HEK293 (cell line): ENCODE measurements around the gene HOXB8.

Experiments used
- IKZF3 ChIP-seq: fragments of 450-650 bp; IDR thresholded peaks from 2 replicates; pipeline ENCODE4 v1.5.0; 2018; ENCODE audit warnings: missing biosample characterization, mild to moderate bottlenecking, missing genetic modification characterization, moderate library complexity
- REPIN1 ChIP-seq: fragments of 450-650 bp; formaldehyde crosslinking; IDR thresholded peaks from 2 replicates; pipeline ENCODE4 v1.5.1; 2017; ENCODE audit warnings: missing biosample characterization, missing genetic modification characterization, low read depth
- SP3 ChIP-seq: fragments of 450-650 bp; formaldehyde crosslinking; IDR thresholded peaks from 2 replicates; pipeline ENCODE4 v1.5.1; 2016; ENCODE audit warnings: missing biosample characterization, missing genetic modification characterization
- SP7 ChIP-seq: fragments of 450-650 bp; formaldehyde crosslinking; IDR thresholded peaks from 2 replicates; pipeline ENCODE4 v1.5.1; 2016; ENCODE audit warnings: missing biosample characterization, missing genetic modification characterization
- WT1 ChIP-seq: fragments of 450-650 bp; formaldehyde crosslinking; IDR thresholded peaks from 2 replicates; pipeline ENCODE4 v1.5.1; 2016; ENCODE audit warnings: missing biosample characterization, missing genetic modification characterization
- ZBTB10 ChIP-seq: fragments of 450-650 bp; formaldehyde crosslinking; IDR thresholded peaks from 2 replicates; pipeline ENCODE4 v1.5.1; 2016; ENCODE audit warnings: missing biosample characterization, missing genetic modification characterization
- ZBTB17 ChIP-seq: fragments of 450-650 bp; formaldehyde crosslinking; IDR thresholded peaks from 2 replicates; pipeline ENCODE4 v1.5.1; 2016; ENCODE audit warnings: missing biosample characterization, missing genetic modification characterization
- ZBTB26 ChIP-seq: fragments of 450-650 bp; formaldehyde crosslinking; optimal IDR thresholded peaks from 2 replicates; pipeline ENCODE3; 2016; ENCODE audit warnings: missing biosample characterization, mild to moderate bottlenecking, missing genetic modification characterization
- ZBTB48 ChIP-seq: fragments of 450-650 bp; formaldehyde crosslinking; IDR thresholded peaks from 2 replicates; pipeline ENCODE4 v1.5.1; 2016; ENCODE audit warnings: missing biosample characterization, missing genetic modification characterization
- ZBTB8A ChIP-seq: fragments of 450-650 bp; formaldehyde crosslinking; IDR thresholded peaks from 2 replicates; pipeline ENCODE4 v1.5.1; 2016; ENCODE audit warnings: missing biosample characterization, missing genetic modification characterization
- ZFHX2 ChIP-seq: fragments of 450-650 bp; formaldehyde crosslinking; conservative IDR thresholded peaks from 2 replicates; pipeline ENCODE4 v1.5.1; 2016; ENCODE audit warnings: missing biosample characterization, missing genetic modification characterization
- ZNF121 ChIP-seq: fragments of 450-650 bp; formaldehyde crosslinking; IDR thresholded peaks from 2 replicates; pipeline ENCODE4 v1.5.1; 2016; ENCODE audit warnings: missing biosample characterization, missing genetic modification characterization
- ZNF146 ChIP-seq: fragments of 450-650 bp; formaldehyde crosslinking; IDR thresholded peaks from 2 replicates; pipeline ENCODE4 v1.5.1; 2016; ENCODE audit warnings: missing biosample characterization, missing genetic modification characterization
- ZNF169 ChIP-seq: fragments of 450-650 bp; formaldehyde crosslinking; IDR thresholded peaks from 2 replicates; pipeline ENCODE4 v1.5.1; 2016; ENCODE audit warnings: missing biosample characterization, missing genetic modification characterization
- ZNF202 ChIP-seq: fragments of 450-650 bp; formaldehyde crosslinking; IDR thresholded peaks from 2 replicates; pipeline ENCODE4 v1.5.1; 2016; ENCODE audit warnings: missing biosample characterization, missing genetic modification characterization, borderline replicate concordance
- ZNF335 ChIP-seq: fragments of 450-650 bp; formaldehyde crosslinking; conservative IDR thresholded peaks from 2 replicates; pipeline ENCODE4 v1.5.1; 2016; ENCODE audit warnings: missing biosample characterization, missing genetic modification characterization
- ZNF341 ChIP-seq: fragments of 450-650 bp; formaldehyde crosslinking; IDR thresholded peaks from 2 replicates; pipeline ENCODE4; 2016; ENCODE audit warnings: low read depth, missing biosample characterization, missing genetic modification characterization
- ZNF449 ChIP-seq: fragments of 450-650 bp; formaldehyde crosslinking; IDR thresholded peaks from 2 replicates; pipeline ENCODE4 v1.5.1; 2017; ENCODE audit warnings: missing biosample characterization, mild to moderate bottlenecking, missing genetic modification characterization, moderate library complexity
- ZNF600 ChIP-seq: fragments of 450-650 bp; formaldehyde crosslinking; IDR thresholded peaks from 2 replicates; pipeline ENCODE4 v1.5.1; 2016; ENCODE audit warnings: missing biosample characterization, missing genetic modification characterization
- ZNF610 ChIP-seq: fragments of 450-650 bp; formaldehyde crosslinking; IDR thresholded peaks from 2 replicates; pipeline ENCODE4 v1.5.1; 2016; ENCODE audit warnings: missing biosample characterization, missing genetic modification characterization, borderline replicate concordance
- ZNF76 ChIP-seq: fragments of 450-650 bp; formaldehyde crosslinking; IDR thresholded peaks from 2 replicates; pipeline ENCODE4; 2016; ENCODE audit warnings: low read depth, missing biosample characterization, missing genetic modification characterization, borderline replicate concordance
- ZNF791 ChIP-seq: fragments of 450-650 bp; formaldehyde crosslinking; IDR thresholded peaks from 2 replicates; pipeline ENCODE4 v1.5.1; 2016; ENCODE audit warnings: missing biosample characterization, missing genetic modification characterization
- TF ChIP-seq, protein P1 (sequence below): fragments of 450-650 bp; formaldehyde crosslinking; IDR thresholded peaks from 2 replicates; pipeline ENCODE4 v1.5.1; 2016; ENCODE audit warnings: missing biosample characterization, missing genetic modification characterization
- TF ChIP-seq, protein P2 (sequence below): fragments of 450-650 bp; formaldehyde crosslinking; IDR thresholded peaks from 2 replicates; pipeline ENCODE4 v1.5.1; 2017; ENCODE audit warnings: missing biosample characterization, missing genetic modification characterization

The HOXB8 gene

GRCh38 chr17:48647103-48647962 is 32.2 kb upstream of the HOXB8 start (continued):
- TF ChIP-seq SP7 (tag by site-specific recombination) (no peak), ZNF76 (tag by site-specific recombination) (peak; percentile 59; the same call in 1 of the 2 replicates), ZBTB48 (tag by site-specific recombination) (peak; percentile 75; the same call in 1 of the 2 replicates), ZNF121 (tag by site-specific recombination) (0 out of 2 replicates have a peak, but pooled peaks have one; percentile 6), ZFHX2 (peak; percentile 71), IKZF3 (tag by site-specific recombination) (peak; percentile 56; the same call in 1 of the 2 replicates), ZNF335 (peak; percentile 68), ZNF341 (tag by site-specific recombination) (peak; percentile 64), ZNF610 (tag by site-specific recombination) (peak; percentile 51; the same call in 1 of the 2 replicates), ZBTB17 (tag by site-specific recombination) (peak; percentile 89), SP3 (peak; percentile 79), ZNF202 (tag by site-specific recombination) (no peak), WT1 (tag by site-specific recombination) (no peak), ZBTB8A (tag by site-specific recombination) (peak; percentile 72), ZNF449 (tag by site-specific recombination) (peak; percentile 29; the same call in 1 of the 2 replicates), ZBTB26 (tag by site-specific recombination) (no peak), REPIN1 (no peak), ZNF146 (0 out of 2 replicates have a peak, but pooled peaks have one; percentile 13), ZNF791 (no peak), ZNF169 (tag by site-specific recombination) (0 out of 2 replicates have a peak, but pooled peaks have one; percentile 52), ZBTB10 (tag by site-specific recombination) (peak; percentile 24; the same call in 1 of the 2 replicates), ZNF600 (tag by site-specific recombination) (peak; percentile 83)
- TF ChIP-seq, protein P1, sequence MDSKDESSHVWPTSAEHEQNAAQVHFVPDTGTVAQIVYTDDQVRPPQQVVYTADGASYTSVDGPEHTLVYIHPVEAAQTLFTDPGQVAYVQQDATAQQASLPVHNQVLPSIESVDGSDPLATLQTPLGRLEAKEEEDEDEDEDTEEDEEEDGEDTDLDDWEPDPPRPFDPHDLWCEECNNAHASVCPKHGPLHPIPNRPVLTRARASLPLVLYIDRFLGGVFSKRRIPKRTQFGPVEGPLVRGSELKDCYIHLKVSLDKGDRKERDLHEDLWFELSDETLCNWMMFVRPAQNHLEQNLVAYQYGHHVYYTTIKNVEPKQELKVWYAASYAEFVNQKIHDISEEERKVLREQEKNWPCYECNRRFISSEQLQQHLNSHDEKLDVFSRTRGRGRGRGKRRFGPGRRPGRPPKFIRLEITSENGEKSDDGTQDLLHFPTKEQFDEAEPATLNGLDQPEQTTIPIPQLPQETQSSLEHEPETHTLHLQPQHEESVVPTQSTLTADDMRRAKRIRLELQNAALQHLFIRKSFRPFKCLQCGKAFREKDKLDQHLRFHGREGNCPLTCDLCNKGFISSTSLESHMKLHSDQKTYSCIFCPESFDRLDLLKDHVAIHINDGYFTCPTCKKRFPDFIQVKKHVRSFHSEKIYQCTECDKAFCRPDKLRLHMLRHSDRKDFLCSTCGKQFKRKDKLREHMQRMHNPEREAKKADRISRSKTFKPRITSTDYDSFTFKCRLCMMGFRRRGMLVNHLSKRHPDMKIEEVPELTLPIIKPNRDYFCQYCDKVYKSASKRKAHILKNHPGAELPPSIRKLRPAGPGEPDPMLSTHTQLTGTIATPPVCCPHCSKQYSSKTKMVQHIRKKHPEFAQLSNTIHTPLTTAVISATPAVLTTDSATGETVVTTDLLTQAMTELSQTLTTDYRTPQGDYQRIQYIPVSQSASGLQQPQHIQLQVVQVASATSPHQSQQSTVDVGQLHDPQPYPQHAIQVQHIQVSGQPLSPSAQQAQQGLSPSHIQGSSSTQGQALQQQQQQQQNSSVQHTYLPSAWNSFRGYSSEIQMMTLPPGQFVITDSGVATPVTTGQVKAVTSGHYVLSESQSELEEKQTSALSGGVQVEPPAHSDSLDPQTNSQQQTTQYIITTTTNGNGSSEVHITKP, result peak; percentile 85
- TF ChIP-seq, protein P2, sequence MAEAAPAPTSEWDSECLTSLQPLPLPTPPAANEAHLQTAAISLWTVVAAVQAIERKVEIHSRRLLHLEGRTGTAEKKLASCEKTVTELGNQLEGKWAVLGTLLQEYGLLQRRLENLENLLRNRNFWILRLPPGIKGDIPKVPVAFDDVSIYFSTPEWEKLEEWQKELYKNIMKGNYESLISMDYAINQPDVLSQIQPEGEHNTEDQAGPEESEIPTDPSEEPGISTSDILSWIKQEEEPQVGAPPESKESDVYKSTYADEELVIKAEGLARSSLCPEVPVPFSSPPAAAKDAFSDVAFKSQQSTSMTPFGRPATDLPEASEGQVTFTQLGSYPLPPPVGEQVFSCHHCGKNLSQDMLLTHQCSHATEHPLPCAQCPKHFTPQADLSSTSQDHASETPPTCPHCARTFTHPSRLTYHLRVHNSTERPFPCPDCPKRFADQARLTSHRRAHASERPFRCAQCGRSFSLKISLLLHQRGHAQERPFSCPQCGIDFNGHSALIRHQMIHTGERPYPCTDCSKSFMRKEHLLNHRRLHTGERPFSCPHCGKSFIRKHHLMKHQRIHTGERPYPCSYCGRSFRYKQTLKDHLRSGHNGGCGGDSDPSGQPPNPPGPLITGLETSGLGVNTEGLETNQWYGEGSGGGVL, result peak; percentile 37
